OCI-LY3 (cell line): ENCODE results near the gene UBAC2.

Experiments used
- H2AFZ ChIP-seq: fragments of 200-600, 300-600 bp; shearing (Covaris generic); 2 replicates; pipeline ENCODE4 v1.6.0; 2014; ENCODE audit warnings: antibody characterized with exemption, low read depth, low read length
- H3K27ac ChIP-seq: fragments of 200-600, 300-600 bp; sonication (generic); 2 replicates; pipeline ENCODE4 v1.5.1; 2014; ENCODE audit warnings: mild to moderate bottlenecking, low read length, moderate library complexity, mixed read lengths
- H3K27me3 ChIP-seq: fragments of 200-600, 300-600 bp; sonication (generic); 2 replicates; pipeline ENCODE4 v1.6.1; 2014; ENCODE audit warnings: low read depth, low read length, mixed read lengths
- H3K36me3 ChIP-seq: fragments of 200-600, 300-600 bp; sonication (generic); replicated peaks from 2 replicates; pipeline ENCODE3; 2014; ENCODE audit warnings: low read depth, low read length, mixed read lengths
- H3K4me1 ChIP-seq: fragments of 300-600, 200-600 bp; sonication (generic); 2 replicates; pipeline ENCODE4 v1.6.1; 2014; ENCODE audit warnings: low read length, mixed read lengths
- H3K4me2 ChIP-seq: fragments of 200-600, 300-600 bp; sonication (generic); 2 replicates; pipeline ENCODE4 v1.6.1; 2014; ENCODE audit warnings: low read length, mixed read lengths
- H3K4me3 ChIP-seq: fragments of 300-600, 200-600 bp; sonication (generic); 2 replicates; pipeline ENCODE4 v1.5.1; 2014; ENCODE audit warnings: antibody characterized with exemption, mild to moderate bottlenecking, low read length, moderate library complexity
- H3K79me2 ChIP-seq: fragments of 300-600, 200-600 bp; shearing (Covaris generic); 2 replicates; pipeline ENCODE4 v1.6.1; 2014; ENCODE audit warnings: mild to moderate bottlenecking, low read length, mixed read lengths
- H3K9ac ChIP-seq: fragments of 300-600, 200-600 bp; shearing (Covaris generic); 2 replicates; pipeline ENCODE4 v1.6.0; 2014; ENCODE audit warnings: mild to moderate bottlenecking, low read length, moderate library complexity
- H3K9me3 ChIP-seq: fragments of 200-600, 300-600 bp; shearing (Covaris generic); 2 replicates; pipeline ENCODE4 v1.6.1; 2014; ENCODE audit warnings: low read length, mixed read lengths; ENCODE audit not compliant: insufficient read depth
- H4K20me1 ChIP-seq: fragments of 200-600, 300-600 bp; sonication (generic); 2 replicates; pipeline ENCODE4 v1.6.1; 2016; ENCODE audit warnings: low read length, mixed read lengths; ENCODE audit not compliant: insufficient read depth
- EZH2phosphoT487 ChIP-seq: fragments of 200-600 bp; shearing (Covaris generic); IDR thresholded peaks from 2 replicates; pipeline ENCODE4 v1.6.1; 2018; ENCODE audit warnings: antibody characterized with exemption, mixed run types, low read depth
- TF ChIP-seq, protein P1 (sequence below): fragments of 200-600, 300-600 bp; sonication (generic); IDR thresholded peaks from 2 replicates; pipeline ENCODE4 v1.5.1; 2014; ENCODE audit warnings: antibody characterized with exemption, low read length, low read depth

The UBAC2 gene

DNA sequence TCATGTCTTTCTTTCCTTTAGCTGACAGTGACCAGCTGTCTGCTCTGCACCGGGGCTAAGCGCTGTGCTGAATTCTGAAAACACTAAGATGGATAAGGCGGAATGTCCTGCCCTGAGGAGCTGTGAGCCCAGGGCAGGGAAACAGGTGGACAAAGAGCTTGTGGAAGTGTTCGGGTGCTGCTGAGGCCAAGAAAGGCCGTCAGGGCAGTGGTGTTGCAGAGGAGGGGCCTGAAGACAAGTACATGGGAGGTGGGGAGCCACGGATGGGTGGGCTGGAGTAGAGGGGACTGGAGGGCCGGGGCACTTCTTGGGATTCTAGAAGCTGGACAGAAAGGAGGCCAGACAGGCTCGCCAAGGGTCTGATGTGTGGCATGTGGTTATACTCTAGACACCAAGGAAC, 172.8 kb downstream of the UBAC2 start:
- Histone ChIP-seq H3K27ac (no peak overlapping the region), H3K36me3 (peaks cover 18% of the 10 kb centered on the region), H3K9me3 (no peaks in the 10 kb centered on the region), H3K4me1 (peaks cover 60% of the 10 kb centered on the region), H3K79me2 (no peaks in the 10 kb centered on the region), H3K4me3 (no peak overlapping the region), H3K4me2 (no peak overlapping the region), H4K20me1 (no peaks in the 10 kb centered on the region), H3K27me3 (no peaks in the 10 kb centered on the region), H3K9ac (no peak overlapping the region), H2AFZ (no peak overlapping the region)
- no peak for TF ChIP-seq EZH2phosphoT487
- TF ChIP-seq, protein P1, sequence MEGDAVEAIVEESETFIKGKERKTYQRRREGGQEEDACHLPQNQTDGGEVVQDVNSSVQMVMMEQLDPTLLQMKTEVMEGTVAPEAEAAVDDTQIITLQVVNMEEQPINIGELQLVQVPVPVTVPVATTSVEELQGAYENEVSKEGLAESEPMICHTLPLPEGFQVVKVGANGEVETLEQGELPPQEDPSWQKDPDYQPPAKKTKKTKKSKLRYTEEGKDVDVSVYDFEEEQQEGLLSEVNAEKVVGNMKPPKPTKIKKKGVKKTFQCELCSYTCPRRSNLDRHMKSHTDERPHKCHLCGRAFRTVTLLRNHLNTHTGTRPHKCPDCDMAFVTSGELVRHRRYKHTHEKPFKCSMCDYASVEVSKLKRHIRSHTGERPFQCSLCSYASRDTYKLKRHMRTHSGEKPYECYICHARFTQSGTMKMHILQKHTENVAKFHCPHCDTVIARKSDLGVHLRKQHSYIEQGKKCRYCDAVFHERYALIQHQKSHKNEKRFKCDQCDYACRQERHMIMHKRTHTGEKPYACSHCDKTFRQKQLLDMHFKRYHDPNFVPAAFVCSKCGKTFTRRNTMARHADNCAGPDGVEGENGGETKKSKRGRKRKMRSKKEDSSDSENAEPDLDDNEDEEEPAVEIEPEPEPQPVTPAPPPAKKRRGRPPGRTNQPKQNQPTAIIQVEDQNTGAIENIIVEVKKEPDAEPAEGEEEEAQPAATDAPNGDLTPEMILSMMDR: no peak

DNA sequence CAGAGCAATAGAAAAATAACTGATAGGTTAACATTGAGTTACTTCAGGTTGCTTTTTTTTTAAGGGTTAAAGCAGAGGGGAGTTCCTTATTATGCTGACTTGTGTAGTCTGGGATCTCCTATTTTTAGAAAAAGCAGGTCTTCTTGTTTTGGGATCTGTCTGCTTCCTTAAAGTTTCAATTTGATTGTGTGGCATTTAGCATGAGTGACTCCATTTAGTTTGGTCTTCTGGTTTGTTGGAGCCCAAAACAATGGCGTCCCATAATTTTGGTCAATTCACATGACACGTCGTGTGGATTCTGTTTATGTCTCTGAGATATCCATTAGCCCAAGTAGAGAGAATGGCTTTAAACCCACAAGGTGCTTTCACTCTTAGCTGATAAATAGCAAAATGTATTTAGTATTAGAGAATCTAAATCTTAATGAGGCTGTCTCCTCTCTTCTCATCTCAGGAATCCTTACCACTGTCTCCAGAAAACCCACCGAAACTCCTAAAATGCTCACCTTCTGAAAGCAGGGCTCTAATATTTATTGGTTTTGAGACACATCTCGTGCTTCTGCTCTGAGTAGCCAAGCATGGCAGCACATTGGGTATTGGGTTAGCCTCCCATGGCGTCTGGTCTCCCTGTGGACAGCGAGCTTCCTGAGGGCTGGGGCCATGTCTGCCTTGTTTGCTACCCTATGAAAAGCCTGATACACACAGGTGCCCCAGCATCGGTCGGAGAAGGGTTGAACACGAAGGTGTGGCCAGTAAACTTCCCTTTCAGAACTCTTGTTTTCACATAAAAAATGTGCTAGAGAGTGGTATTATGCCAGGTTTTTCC, 173.7 kb downstream of the UBAC2 start:
- no peaks in the 10 kb centered on the region for H3K9me3 ChIP-seq
- TF ChIP-seq, protein P1: no peak
- TF ChIP-seq EZH2phosphoT487: no peak
- H3K36me3 ChIP-seq: peaks cover 21% of the 10 kb centered on the region
- H2AFZ ChIP-seq: no peak overlapping the region
- no peaks in the 10 kb centered on the region for H3K79me2 ChIP-seq
- no peaks in the 10 kb centered on the region for H4K20me1 ChIP-seq
- H3K27me3 ChIP-seq: no peaks in the 10 kb centered on the region
- H3K4me1 ChIP-seq: peaks cover 66% of the 10 kb centered on the region
- H3K27ac ChIP-seq: peak overlapping the region; percentile 85
- H3K4me3 ChIP-seq: peak overlapping the region; percentile 54
- peak overlapping the region; percentile 38 for H3K9ac ChIP-seq
- H3K4me2 ChIP-seq: peak overlapping the region; percentile 71

DNA sequence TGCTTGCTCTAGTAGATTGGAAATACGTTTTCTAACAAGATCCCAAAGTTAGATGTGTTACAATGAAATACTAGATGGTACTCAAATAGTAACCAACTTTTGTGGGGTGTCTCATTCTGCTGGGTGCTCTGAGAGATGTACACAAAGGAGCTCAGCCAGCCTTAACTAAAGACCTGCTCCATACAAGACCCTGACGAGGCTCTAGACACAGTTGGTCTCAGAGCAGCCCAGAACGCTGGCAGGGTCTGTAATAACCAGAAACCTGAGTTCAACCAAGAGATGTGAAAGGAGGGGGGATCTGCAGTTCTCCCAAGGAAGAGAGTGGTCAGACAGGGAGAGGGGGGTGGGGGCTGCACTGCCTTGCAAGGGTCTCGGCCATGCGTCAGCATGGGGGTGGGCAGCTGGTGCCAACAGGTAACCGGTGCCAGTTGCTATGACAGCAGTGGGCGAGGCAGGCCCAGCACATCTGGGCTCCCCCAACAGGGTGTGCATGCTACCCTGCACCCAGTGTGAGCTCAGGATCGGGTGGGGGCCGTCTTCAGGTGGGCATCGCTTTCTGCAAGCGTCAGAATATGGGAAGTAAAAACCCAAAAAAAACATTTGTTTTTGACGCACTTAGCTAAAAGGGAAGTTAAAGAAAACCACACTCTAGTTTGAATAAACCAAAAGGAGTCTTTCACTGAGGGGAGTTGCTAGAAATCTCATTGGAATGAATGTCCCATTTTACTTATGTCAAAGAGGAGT, 174.5 kb downstream of the UBAC2 start:
- Histone ChIP-seq H2AFZ (no peak overlapping the region), H3K9ac (peak overlapping the region; percentile 38), H3K36me3 (peaks cover 17% of the 10 kb centered on the region), H3K4me2 (peak overlapping the region; percentile 71), H3K4me1 (peaks cover 74% of the 10 kb centered on the region), H3K4me3 (peak overlapping the region; percentile 54), H4K20me1 (no peaks in the 10 kb centered on the region), H3K27ac (peak overlapping the region; percentile 85), H3K27me3 (no peaks in the 10 kb centered on the region), H3K9me3 (no peaks in the 10 kb centered on the region), H3K79me2 (no peaks in the 10 kb centered on the region)
- TF ChIP-seq EZH2phosphoT487: no peak
- TF ChIP-seq, protein P1: no peak

DNA sequence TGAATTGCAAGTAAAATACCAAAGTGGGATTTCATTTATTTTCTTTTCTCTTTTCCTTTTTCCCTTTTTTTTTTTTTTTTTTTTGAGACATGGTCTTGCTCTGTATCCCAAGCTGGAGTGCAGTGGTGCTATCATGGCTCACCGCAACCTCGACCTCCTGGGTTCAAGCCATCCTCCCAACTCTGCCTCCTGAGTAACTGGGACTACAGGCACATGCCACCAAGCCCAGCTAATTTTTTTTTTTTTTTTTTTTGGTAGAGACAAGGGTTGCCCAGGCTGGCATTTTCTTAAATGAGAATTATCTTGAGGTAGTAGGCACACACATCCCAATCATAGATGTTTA, 175.1 kb downstream of the UBAC2 start:
- TF ChIP-seq, protein P1: no peak
- no peak for TF ChIP-seq EZH2phosphoT487

More for the DNA sequence above, 175.1 kb downstream of the UBAC2 start:
- Histone ChIP-seq H3K9ac (peak overlapping the region; percentile 21; the same call in 1 of the 2 replicates), H3K4me3 (peak overlapping the region; percentile 54), H3K27ac (peak overlapping the region; percentile 85), H2AFZ (no peak overlapping the region), H3K36me3 (peaks cover 12% of the 10 kb centered on the region), H3K27me3 (no peaks in the 10 kb centered on the region), H3K9me3 (no peaks in the 10 kb centered on the region), H3K4me2 (peak overlapping the region; percentile 71), H3K79me2 (no peaks in the 10 kb centered on the region), H4K20me1 (no peaks in the 10 kb centered on the region), H3K4me1 (peaks cover 74% of the 10 kb centered on the region)
